ENCODE results near the gene USP10. TPM values are rescaled to one million over a fixed set of nuclear protein-coding genes. Genes with fewer than 3 reads are reported as not detected.

Gene USP10
- total RNA-seq, 1 experiment from 2014 or later = 203 TPM

GRCh38 chr16:84710686-84711085 is 10.9 kb downstream of the USP10 start:
- no peak overlapping the region for H3K4me2 ChIP-seq (ENCODE audit: insufficient read depth, insufficient read length, low read length)
- H4K5ac ChIP-seq (ENCODE audit: insufficient read length, low read depth, low read length) = no peak overlapping the region
- no peak overlapping the region for H2BK120ac ChIP-seq (ENCODE audit: low read depth, low read length, poor library complexity, severe bottlenecking)
- H2AK5ac ChIP-seq (ENCODE audit: insufficient read length, low read length) = no peak overlapping the region
- H3T11ph ChIP-seq (ENCODE audit: low read length) = no peak overlapping the region
- peaks cover 4% of the 10 kb centered on the region for H4K20me1 ChIP-seq (ENCODE audit: control insufficient read depth, insufficient read depth, insufficient read length)
- H3K9me3 ChIP-seq (ENCODE audit: control insufficient read depth, low read depth, low read length) = no peaks in the 10 kb centered on the region
- H3K79me1 ChIP-seq (ENCODE audit: insufficient read depth, low read depth, low read length, poor library complexity, severe bottlenecking) = peaks cover 11% of the 10 kb centered on the region
- H3K9me3 Mint-ChIP-seq = no peaks in the 10 kb centered on the region
- H3K9ac ChIP-seq (ENCODE audit: extremely low read depth, insufficient read length, low read length) = no peak overlapping the region
- H2AFZ ChIP-seq (ENCODE audit: low read length) = no peak overlapping the region
- no peak overlapping the region for H4K8ac ChIP-seq (replicated peaks; ENCODE audit: insufficient read length, low read depth, low read length)
- WGBS (ENCODE audit: extremely low coverage, insufficient read length, low lambda C conversion rate) = no CpG with 5 or more reads among the region's 11 CpGs
- no peak overlapping the region for H2BK15ac ChIP-seq (ENCODE audit: low read depth, low read length)
- H2BK20ac ChIP-seq (ENCODE audit: low read depth, low read length, poor library complexity, severe bottlenecking) = no peak overlapping the region
- no peaks in the 10 kb centered on the region for H3K27me3 ChIP-seq (ENCODE audit: insufficient read depth, low read length)
- no peak for DNase-seq
- no peak overlapping the region for H3K27ac ChIP-seq (ENCODE audit: insufficient read length, low read depth, low read length)
- H3K4ac ChIP-seq (ENCODE audit: low read depth, low read length) = no peak overlapping the region
- H3K23ac ChIP-seq (ENCODE audit: insufficient read length, low read depth, low read length) = no peak overlapping the region
- no peaks in the 10 kb centered on the region for H3K23me2 ChIP-seq (ENCODE audit: insufficient read length, low read depth, low read length, poor library complexity, severe bottlenecking)
- no peak overlapping the region for H3K56ac ChIP-seq (ENCODE audit: insufficient read length, low read depth, low read length)
- no peak for TF ChIP-seq CTCF (conservative IDR thresholded peaks at IDR 0.05)
- H3K4me1 ChIP-seq (ENCODE audit: insufficient read depth, low read length) = peaks cover 2% of the 10 kb centered on the region; the same call in 1 of the 2 replicates
- H3K14ac ChIP-seq (ENCODE audit: insufficient read depth, low read length) = no peak overlapping the region
- H3K79me2 ChIP-seq (ENCODE audit: insufficient read depth, low read length) = peaks cover 84% of the 10 kb centered on the region
- peaks cover 0 to 12% (median 0%) of the 10 kb centered on the region in 3 experiments; a peak in 4 of 7 replicates for H3K36me3 Mint-ChIP-seq (ENCODE audit: insufficient read depth in 1 of 3, low read depth in 3 of 3)
- H2BK5ac ChIP-seq (ENCODE audit: insufficient read length, low read length) = no peak overlapping the region
- H2BK12ac ChIP-seq (ENCODE audit: insufficient read length, low read depth, low read length) = no peak overlapping the region
- H4K91ac ChIP-seq (ENCODE audit: insufficient read length, low read depth, low read length) = no peak overlapping the region
- peaks cover 63 to 72% of the 10 kb centered on the region in 2 experiments for H3K4me1 Mint-ChIP-seq
- no peak overlapping the region for H3K18ac ChIP-seq (ENCODE audit: insufficient read length, low read depth, low read length)
- no peaks in the 10 kb centered on the region for H3K27me3 Mint-ChIP-seq (ENCODE audit: low read depth)
- no peak overlapping the region for H3K4me3 Mint-ChIP-seq
- H3K27ac Mint-ChIP-seq = no peak overlapping the region

All from H9 (cell line).